Neuronal stem cell (in vitro differentiated cells): Measurements from ENCODE around the gene PLXNB3.

ENCODE experiments used
- DNase-seq: peaks from one replicate; pipeline ENCODE4 v3.0.0-alpha.2; 2013; ENCODE audit warnings: low spot score
- H2AFZ ChIP-seq: one replicate; pipeline ENCODE4 v1.6.1; 2013; ENCODE audit warnings: mild to moderate bottlenecking, low read length, inconsistent platforms
- H2AK5ac ChIP-seq: 2 replicates; pipeline ENCODE4 v1.6.1; 2013; ENCODE audit warnings: low read depth, mild to moderate bottlenecking, inconsistent platforms, low read length, moderate library complexity, mixed read lengths
- H2BK120ac ChIP-seq: 2 replicates; pipeline ENCODE4 v1.6.1; 2013; ENCODE audit warnings: low read depth, mild to moderate bottlenecking, inconsistent platforms, low read length, moderate library complexity, mixed read lengths
- H2BK12ac ChIP-seq: one replicate; pipeline ENCODE4 v1.6.1; 2013; ENCODE audit warnings: low read length, inconsistent platforms
- H2BK15ac ChIP-seq: 2 replicates; pipeline ENCODE4 v1.6.1; 2013; ENCODE audit warnings: mild to moderate bottlenecking, low read length, inconsistent platforms, mixed read lengths
- H2BK5ac ChIP-seq: one replicate; pipeline ENCODE4 v1.6.1; 2013; ENCODE audit warnings: inconsistent platforms, mild to moderate bottlenecking, low read length, moderate library complexity
- H3K14ac ChIP-seq: one replicate; pipeline ENCODE4 v1.6.1; 2013; ENCODE audit warnings: low read length, inconsistent platforms
- H3K18ac ChIP-seq: 2 replicates; pipeline ENCODE4 v1.6.1; 2013; ENCODE audit warnings: low read length, inconsistent platforms
- H3K23ac ChIP-seq: 2 replicates; pipeline ENCODE4 v1.6.1; 2013; ENCODE audit warnings: low read depth, mild to moderate bottlenecking, mixed read lengths, low read length, inconsistent platforms; ENCODE audit not compliant: poor library complexity
- H3K27ac ChIP-seq: replicated peaks from 3 replicates; pipeline ENCODE4 v1.5.1; 2013; ENCODE audit warnings: low read length, inconsistent platforms
- H3K27me3 ChIP-seq, 3 experiments: 2 replicates each; pipeline ENCODE4 v1.6.1; 2013; ENCODE audit warnings: low read length in 3 of 3, mild to moderate bottlenecking in 2 of 3, inconsistent platforms in 1 of 3, low read depth in 1 of 3, mixed read lengths in 1 of 3, moderate library complexity in 1 of 3; ENCODE audit not compliant: control insufficient read depth in 3 of 3, insufficient read depth in 3 of 3
- H3K36me3 ChIP-seq, 2 donors: replicated peaks in 1 of 2; 2 replicates each; pipeline ENCODE4 v1.6.1; 2013; ENCODE audit warnings: low read length in 2 of 2; ENCODE audit not compliant: control insufficient read depth in 2 of 2, insufficient read depth in 2 of 2
- H3K4ac ChIP-seq: 2 replicates; pipeline ENCODE4 v1.6.1; 2013; ENCODE audit warnings: inconsistent platforms, mild to moderate bottlenecking, low read length, moderate library complexity
- H3K4me1 ChIP-seq, 2 donors: 1 replicate in 1 of 2; 2 replicates in 1 of 2; pipeline ENCODE4 v1.6.1; 2013; ENCODE audit warnings: low read length in 2 of 2, low read depth in 1 of 2; ENCODE audit not compliant: control insufficient read depth in 2 of 2, insufficient read depth in 1 of 2
- H3K4me2 ChIP-seq: one replicate; pipeline ENCODE4 v1.6.1; 2013; ENCODE audit warnings: mild to moderate bottlenecking, low read length, inconsistent platforms; ENCODE audit not compliant: insufficient read depth, poor library complexity, severe bottlenecking
- H3K4me3 ChIP-seq, 2 donors: 2 replicates each; pipeline ENCODE4 v1.5.1; 2013; ENCODE audit warnings: low read length in 2 of 2, mild to moderate bottlenecking in 2 of 2, inconsistent platforms in 1 of 2, moderate library complexity in 1 of 2
- H3K79me1 ChIP-seq: one replicate; pipeline ENCODE4 v1.6.1; 2013; ENCODE audit warnings: low read depth, mild to moderate bottlenecking, inconsistent platforms, low read length, moderate library complexity
- H3K9ac ChIP-seq: one replicate; pipeline ENCODE4 v1.6.1; 2013; ENCODE audit warnings: mild to moderate bottlenecking, low read depth, low read length, inconsistent platforms; ENCODE audit not compliant: poor library complexity
- H3K9me3 ChIP-seq, 2 donors: replicated peaks in 1 of 2; 2 replicates each; pipeline versions ENCODE3 to v1.6.1; 2013; ENCODE audit warnings: low read length in 2 of 2, mild to moderate bottlenecking in 2 of 2, inconsistent platforms in 1 of 2, low read depth in 1 of 2, mixed read lengths in 1 of 2, moderate library complexity in 1 of 2; ENCODE audit not compliant: control insufficient read depth in 2 of 2, insufficient read depth in 1 of 2
- H4K8ac ChIP-seq: one replicate; pipeline ENCODE4 v1.6.1; 2013; ENCODE audit warnings: low read depth, mild to moderate bottlenecking, inconsistent platforms, low read length, moderate library complexity
- H4K91ac ChIP-seq: one replicate; pipeline ENCODE4 v1.6.1; 2013; ENCODE audit warnings: low read length, low read depth, mild to moderate bottlenecking, inconsistent platforms; ENCODE audit not compliant: poor library complexity
- WGBS, 2 donors: extraction: QIAGEN DNeasy Blood & Tissue Kit; methylation state at CpG; one replicate each; pipeline ENCODE4 v1.1.7; 2013; ENCODE audit warnings: missing lambda C conversion rate in 2 of 2, mixed read lengths in 1 of 2; ENCODE audit not compliant: insufficient read length in 2 of 2, insufficient replicate concordance in 1 of 2; ENCODE audit errors: extremely low coverage in 2 of 2; 5-methylcytosine and 5-hydroxymethylcytosine counted together

Gene PLXNB3

DNA sequence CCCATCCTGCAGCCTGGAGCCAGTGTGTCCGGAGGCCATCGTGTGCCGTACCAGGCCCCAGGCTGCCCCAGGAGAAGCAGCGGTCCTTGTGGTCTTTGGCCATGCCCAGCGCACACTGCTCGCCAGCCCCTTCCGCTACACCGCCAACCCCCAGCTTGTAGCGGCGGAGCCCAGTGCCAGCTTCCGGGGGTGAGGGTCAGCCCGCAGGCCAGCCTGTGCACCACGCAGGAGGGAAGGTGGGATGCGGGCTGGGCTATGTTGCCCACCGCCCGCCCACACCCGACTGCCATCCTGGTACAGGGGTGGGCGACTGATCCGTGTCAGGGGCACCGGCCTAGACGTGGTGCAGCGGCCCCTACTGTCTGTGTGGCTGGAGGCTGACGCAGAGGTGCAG, 9.2 kb downstream of the PLXNB3 start:
- no peak overlapping the region for H2BK12ac ChIP-seq
- no CpG with 5 or more reads among the region's 23 CpGs for WGBS, 2 donors
- H3K4me2 ChIP-seq = no peak overlapping the region
- H4K91ac ChIP-seq = no peak overlapping the region
- H3K27ac ChIP-seq = no peak overlapping the region
- no peak overlapping the region for H2BK15ac ChIP-seq
- H2BK120ac ChIP-seq = no peak overlapping the region
- no peak overlapping the region for H2AK5ac ChIP-seq
- H3K9ac ChIP-seq = no peak overlapping the region
- H2BK5ac ChIP-seq = no peak overlapping the region
- H3K4me1 ChIP-seq = no peaks in the 10 kb centered on the region
- no peak overlapping the region for H3K18ac ChIP-seq
- H3K36me3 ChIP-seq = no peaks in the 10 kb centered on the region
- no peaks in the 10 kb centered on the region for H3K9me3 ChIP-seq
- H3K23ac ChIP-seq = no peak overlapping the region
- no peak overlapping the region for H2AFZ ChIP-seq
- DNase-seq = no peak
- no peak overlapping the region for H3K14ac ChIP-seq
- H3K4ac ChIP-seq = no peak overlapping the region
- H4K8ac ChIP-seq = no peak overlapping the region
- H3K27me3 ChIP-seq = no peaks in the 10 kb centered on the region
- H3K79me1 ChIP-seq = no peaks in the 10 kb centered on the region
- no peak overlapping the region for H3K4me3 ChIP-seq

DNA sequence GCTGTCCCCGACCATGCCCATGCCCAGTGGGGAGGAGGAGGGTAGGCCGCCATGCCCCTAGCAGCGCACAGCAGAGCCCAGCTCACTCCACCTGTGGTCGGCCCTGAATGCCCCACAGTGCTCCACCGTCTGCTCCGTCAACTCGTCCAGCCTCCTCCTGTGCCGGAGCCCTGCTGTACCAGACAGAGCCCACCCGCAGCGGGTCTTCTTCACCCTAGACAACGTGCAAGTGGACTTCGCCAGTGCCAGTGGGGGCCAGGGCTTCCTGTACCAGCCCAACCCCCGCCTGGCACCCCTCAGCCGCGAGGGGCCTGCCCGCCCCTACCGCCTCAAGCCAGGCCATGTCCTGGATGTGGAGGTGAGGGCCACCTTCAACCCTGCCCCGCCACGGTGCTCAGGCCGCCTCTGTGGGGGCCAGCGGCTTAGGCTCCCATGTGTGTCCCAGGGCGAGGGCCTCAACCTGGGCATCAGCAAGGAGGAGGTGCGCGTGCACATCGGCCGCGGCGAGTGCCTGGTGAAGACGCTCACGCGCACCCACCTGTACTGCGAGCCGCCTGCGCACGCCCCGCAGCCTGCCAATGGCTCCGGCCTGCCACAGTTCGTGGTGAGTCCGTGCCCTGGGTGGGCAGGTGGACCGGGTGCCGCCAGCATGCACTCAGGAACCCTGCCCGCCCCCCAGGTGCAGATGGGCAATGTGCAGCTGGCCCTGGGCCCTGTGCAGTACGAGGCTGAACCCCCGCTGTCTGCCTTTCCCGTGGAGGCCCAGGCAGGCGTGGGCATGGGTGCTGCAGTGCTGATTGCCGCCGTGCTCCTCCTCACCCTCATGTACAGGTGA, 9.9 kb downstream of the PLXNB3 start:
- Histone ChIP-seq H2BK15ac (no peak overlapping the region), H4K91ac (no peak overlapping the region)

DNA sequence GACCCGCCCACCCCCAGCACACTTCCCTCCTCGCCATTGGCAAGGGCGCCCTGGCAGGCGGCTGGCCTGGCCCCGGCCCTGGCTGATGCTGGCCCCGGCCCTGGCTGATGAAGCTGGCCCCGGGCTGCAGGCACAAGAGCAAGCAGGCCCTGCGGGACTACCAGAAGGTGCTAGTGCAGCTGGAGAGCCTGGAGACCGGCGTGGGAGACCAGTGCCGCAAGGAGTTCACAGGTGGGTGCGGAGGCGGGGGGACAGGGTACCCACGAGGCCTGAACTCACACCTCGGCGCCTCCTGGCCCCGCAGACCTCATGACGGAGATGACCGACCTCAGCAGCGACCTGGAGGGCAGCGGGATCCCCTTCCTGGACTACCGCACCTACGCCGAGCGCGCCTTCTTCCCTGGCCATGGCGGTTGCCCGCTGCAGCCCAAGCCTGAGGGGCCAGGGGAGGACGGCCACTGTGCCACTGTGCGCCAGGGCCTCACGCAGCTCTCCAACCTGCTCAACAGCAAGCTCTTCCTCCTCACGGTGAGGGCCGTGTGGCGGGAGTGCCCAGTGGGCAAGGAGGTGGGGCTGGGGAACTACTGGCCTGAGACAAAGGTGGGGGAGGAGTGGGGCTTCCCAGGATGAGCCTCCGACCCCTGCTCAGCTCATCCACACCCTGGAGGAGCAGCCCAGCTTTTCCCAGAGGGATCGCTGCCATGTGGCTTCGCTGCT, 10.7 kb downstream of the PLXNB3 start:
- Histone ChIP-seq H2BK5ac (peak overlapping the region; percentile 24), H2AK5ac (no peak overlapping the region), H3K36me3 (no peaks in the 10 kb centered on the region), H3K9ac (no peak overlapping the region), H3K4me3 (no peak overlapping the region), H3K79me1 (no peaks in the 10 kb centered on the region), H2AFZ (no peak overlapping the region), H3K23ac (no peak overlapping the region), H2BK12ac (no peak overlapping the region), H3K27ac (no peak overlapping the region), H3K4ac (no peak overlapping the region), H2BK15ac (no peak overlapping the region), H3K14ac (no peak overlapping the region), H3K9me3 (no peaks in the 10 kb centered on the region), H4K8ac (no peak overlapping the region), H3K4me1 (peaks cover 0 to 1% of the 10 kb centered on the region in 2 donors), H3K27me3 (no peaks in the 10 kb centered on the region), H3K18ac (no peak overlapping the region), H4K91ac (no peak overlapping the region), H3K4me2 (no peak overlapping the region), H2BK120ac (no peak overlapping the region)
- DNase-seq = no peak
- WGBS, 2 donors = no CpG with 5 or more reads among the region's 37 CpGs

More for the DNA sequence above, 9.9 kb downstream of the PLXNB3 start:
- Histone ChIP-seq H3K18ac (no peak overlapping the region), H2BK5ac (peak overlapping the region; percentile 24), H3K79me1 (no peaks in the 10 kb centered on the region), H2BK120ac (no peak overlapping the region), H3K9ac (no peak overlapping the region), H3K23ac (no peak overlapping the region), H2AFZ (no peak overlapping the region), H3K9me3 (no peaks in the 10 kb centered on the region), H3K14ac (no peak overlapping the region), H3K4me3 (no peak overlapping the region), H3K4ac (no peak overlapping the region), H3K27me3 (no peaks in the 10 kb centered on the region), H3K4me1 (no peaks in the 10 kb centered on the region), H3K36me3 (no peaks in the 10 kb centered on the region), H2AK5ac (no peak overlapping the region), H3K4me2 (no peak overlapping the region), H2BK12ac (no peak overlapping the region), H3K27ac (no peak overlapping the region), H4K8ac (no peak overlapping the region)
- WGBS, 2 donors = no CpG with 5 or more reads among the region's 48 CpGs
- DNase-seq = no peak
